ENCODE measurements around the gene DDX10. TPM values are rescaled to one million over a fixed set of nuclear protein-coding genes. Genes with fewer than 3 reads are reported as not detected.

DDX10 gene
- total RNA-seq, 1 donor from 2014 or later, result 38.5 TPM

DNA sequence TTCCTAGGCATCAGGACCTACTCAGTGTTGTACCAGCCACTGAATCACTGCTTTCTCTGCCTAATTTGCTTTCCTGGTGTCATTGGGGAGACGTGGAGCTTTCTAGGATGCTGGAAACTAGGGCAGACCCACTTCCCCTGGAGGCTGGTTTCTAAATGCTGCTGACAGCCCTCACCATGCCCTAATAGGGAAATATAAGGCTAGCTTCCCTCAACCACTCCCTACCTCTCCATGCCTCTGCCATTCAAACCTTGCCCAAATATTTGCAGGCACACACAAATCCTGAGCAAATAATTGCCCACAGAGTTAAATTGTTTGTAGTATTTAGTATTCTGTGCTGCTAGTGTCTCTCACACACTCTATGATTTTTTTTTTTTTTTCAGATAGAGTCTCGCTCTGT lies 310.2 kb downstream of the DDX10 start:
- TF ChIP-seq, protein P1, sequence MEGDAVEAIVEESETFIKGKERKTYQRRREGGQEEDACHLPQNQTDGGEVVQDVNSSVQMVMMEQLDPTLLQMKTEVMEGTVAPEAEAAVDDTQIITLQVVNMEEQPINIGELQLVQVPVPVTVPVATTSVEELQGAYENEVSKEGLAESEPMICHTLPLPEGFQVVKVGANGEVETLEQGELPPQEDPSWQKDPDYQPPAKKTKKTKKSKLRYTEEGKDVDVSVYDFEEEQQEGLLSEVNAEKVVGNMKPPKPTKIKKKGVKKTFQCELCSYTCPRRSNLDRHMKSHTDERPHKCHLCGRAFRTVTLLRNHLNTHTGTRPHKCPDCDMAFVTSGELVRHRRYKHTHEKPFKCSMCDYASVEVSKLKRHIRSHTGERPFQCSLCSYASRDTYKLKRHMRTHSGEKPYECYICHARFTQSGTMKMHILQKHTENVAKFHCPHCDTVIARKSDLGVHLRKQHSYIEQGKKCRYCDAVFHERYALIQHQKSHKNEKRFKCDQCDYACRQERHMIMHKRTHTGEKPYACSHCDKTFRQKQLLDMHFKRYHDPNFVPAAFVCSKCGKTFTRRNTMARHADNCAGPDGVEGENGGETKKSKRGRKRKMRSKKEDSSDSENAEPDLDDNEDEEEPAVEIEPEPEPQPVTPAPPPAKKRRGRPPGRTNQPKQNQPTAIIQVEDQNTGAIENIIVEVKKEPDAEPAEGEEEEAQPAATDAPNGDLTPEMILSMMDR (IDR thresholded peaks at IDR 0.05; ENCODE audit: unreplicated experiment), result no peak
- H3K4me3 Mint-ChIP-seq, result no peak overlapping the region
- H3K9me3 Mint-ChIP-seq, result peaks cover 5% of the 10 kb centered on the region
- H3K27ac Mint-ChIP-seq, result no peak overlapping the region
- H3K36me3 Mint-ChIP-seq, result no peaks in the 10 kb centered on the region
- no peaks in the 10 kb centered on the region for H3K27me3 Mint-ChIP-seq (ENCODE audit: low read depth)
- no peaks in the 10 kb centered on the region for H3K4me1 Mint-ChIP-seq
- DNase-seq (ENCODE audit: low spot score in 2 of 2, unreplicated experiment in 2 of 2), result no peak

DNA sequence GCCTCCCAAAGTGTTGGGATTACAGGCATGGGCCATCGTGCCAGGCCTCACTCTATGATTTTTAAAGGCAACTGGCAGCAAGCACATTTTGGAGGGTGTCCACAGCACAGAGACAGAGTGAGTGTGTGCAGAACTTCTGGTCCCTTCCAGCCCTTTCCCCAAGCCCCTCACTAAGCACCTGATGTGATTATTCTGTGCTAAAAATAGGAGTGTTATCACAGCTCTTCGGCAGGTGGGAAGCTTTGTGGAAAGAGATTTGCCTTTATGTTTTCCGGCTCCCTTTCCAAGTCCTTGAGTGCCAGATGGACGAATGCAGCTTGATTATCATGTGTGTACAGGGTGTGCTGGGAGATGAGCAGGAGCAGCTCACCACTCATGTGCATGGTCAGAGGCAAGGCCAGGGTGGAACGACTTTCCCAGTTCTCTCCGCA lies 310.8 kb downstream of the DDX10 start:
- Mint-ChIP-seq H3K27ac (no peak overlapping the region), H3K4me1 (no peaks in the 10 kb centered on the region)

DNA sequence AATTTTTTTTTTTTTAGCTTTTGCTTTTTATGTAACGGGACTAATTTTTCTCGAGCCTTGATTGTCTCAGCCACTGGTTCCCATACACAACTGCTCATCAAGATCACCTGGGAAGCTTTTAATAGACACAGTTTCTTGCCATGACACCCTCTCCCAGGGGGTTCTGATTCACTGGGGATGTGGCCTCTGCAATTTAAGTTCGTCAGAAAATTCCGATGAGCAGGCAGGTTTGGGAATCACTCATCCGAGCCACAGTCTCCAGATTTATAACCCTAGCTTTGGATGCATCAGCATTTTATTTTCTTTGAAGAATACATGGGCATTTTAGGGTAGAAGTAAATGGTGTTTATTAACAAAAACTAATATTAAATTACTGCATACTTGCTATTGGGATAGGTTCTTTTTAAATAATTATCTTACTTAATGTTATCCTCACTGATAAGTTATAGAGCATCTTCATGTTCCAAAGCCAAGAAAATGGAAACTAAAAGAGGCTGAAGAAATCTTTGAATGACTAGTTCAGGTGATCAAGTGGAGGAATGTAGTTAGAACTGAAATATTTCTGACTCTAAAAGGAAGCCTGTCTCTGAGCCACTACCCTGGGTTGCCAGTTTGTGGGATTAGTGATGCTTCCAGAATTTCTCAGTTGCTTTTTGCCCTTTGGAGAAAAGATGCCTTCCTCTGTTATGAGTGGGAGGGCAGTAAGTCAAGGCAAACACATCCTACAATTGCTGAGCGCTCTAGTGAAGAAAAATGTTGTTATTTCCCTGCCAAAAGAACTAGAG lies 319.0 kb downstream of the DDX10 start:
- no peak overlapping the region for H3K4me3 Mint-ChIP-seq
- DNase-seq (ENCODE audit: low spot score in 2 of 2, unreplicated experiment in 2 of 2), result no peak
- no peaks in the 10 kb centered on the region for H3K27me3 Mint-ChIP-seq (ENCODE audit: low read depth)
- no peaks in the 10 kb centered on the region for H3K36me3 Mint-ChIP-seq
- no peak overlapping the region for H3K27ac Mint-ChIP-seq
- peaks cover 3% of the 10 kb centered on the region for H3K4me1 Mint-ChIP-seq
- no peaks in the 10 kb centered on the region for H3K9me3 Mint-ChIP-seq
- TF ChIP-seq, protein P1 (IDR thresholded peaks at IDR 0.05; ENCODE audit: unreplicated experiment), result no peak

More for the DNA sequence above, 310.8 kb downstream of the DDX10 start:
- TF ChIP-seq, protein P1 (IDR thresholded peaks at IDR 0.05; ENCODE audit: unreplicated experiment), result no peak
- H3K36me3 Mint-ChIP-seq, result no peaks in the 10 kb centered on the region
- no peak overlapping the region for H3K4me3 Mint-ChIP-seq
- no peak for DNase-seq (ENCODE audit: low spot score in 2 of 2, unreplicated experiment in 2 of 2)
- peaks cover 5% of the 10 kb centered on the region for H3K9me3 Mint-ChIP-seq
- no peaks in the 10 kb centered on the region for H3K27me3 Mint-ChIP-seq (ENCODE audit: low read depth)

DNA sequence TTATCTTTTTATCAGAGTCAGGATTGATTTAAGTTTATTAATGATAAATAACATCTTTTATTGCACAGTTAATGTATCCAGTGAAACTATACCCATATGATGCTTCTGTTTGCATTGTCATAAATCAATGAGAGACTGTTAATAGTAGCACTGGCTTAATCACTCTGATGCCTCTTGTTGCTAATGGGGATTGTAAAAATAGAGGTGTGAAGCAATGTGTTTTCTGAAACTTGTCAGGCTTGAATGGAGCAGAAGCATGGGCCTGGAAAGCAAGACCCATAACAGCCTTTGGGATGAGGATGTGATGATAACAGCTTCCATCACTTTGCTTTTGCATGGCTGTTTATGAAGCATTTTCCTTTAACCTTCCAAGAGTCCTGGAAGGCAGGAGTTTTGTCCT lies 319.7 kb downstream of the DDX10 start:
- Mint-ChIP-seq H3K36me3 (no peaks in the 10 kb centered on the region), H3K4me3 (no peak overlapping the region), H3K27ac (no peak overlapping the region), H3K9me3 (peaks cover 2% of the 10 kb centered on the region), H3K4me1 (peaks cover 3% of the 10 kb centered on the region), H3K27me3 (ENCODE audit: low read depth) (no peaks in the 10 kb centered on the region)
- DNase-seq (ENCODE audit: low spot score in 2 of 2, unreplicated experiment in 2 of 2), result no peak
- TF ChIP-seq, protein P1 (IDR thresholded peaks at IDR 0.05; ENCODE audit: unreplicated experiment), result no peak

DNA sequence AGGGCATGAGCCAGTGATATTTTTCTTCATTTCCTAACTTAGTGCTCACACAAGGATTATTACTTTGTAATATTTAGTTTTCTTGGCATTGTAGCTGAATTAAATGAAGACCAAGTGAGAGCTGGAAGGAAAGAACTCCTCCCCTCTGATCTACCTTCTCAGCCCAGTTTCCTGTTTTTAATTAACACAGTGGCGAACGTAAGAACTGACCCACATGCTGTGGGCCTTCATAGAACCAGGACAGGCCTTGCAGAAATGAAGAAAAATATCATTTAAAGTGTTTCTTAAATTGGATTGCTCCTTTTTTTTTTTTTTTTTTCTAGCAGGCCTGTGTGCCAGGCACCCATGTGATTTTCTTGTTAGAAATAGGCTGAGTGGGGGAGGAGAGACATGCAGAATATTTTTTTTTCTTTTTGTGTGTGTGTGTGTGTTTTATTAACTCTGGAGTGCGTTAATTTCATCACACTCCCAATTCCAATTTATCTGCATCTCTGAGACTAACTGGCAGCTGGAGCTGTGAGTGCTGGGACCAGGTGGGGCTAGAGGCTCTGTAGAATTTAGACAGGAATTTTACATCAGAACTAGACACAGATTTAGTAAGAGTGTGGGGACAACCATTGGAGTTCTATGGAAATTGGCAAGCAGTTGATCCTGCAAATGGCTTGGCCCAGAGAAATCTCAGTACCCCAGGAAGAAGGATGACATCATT lies 320.5 kb downstream of the DDX10 start:
- no peak overlapping the region for H3K4me3 Mint-ChIP-seq
- H3K4me1 Mint-ChIP-seq, result peaks cover 3% of the 10 kb centered on the region
- no peak overlapping the region for H3K27ac Mint-ChIP-seq
- peaks cover 11% of the 10 kb centered on the region for H3K9me3 Mint-ChIP-seq
- no peak for DNase-seq (ENCODE audit: low spot score in 2 of 2, unreplicated experiment in 2 of 2)
- no peaks in the 10 kb centered on the region for H3K36me3 Mint-ChIP-seq
- H3K27me3 Mint-ChIP-seq (ENCODE audit: low read depth), result no peaks in the 10 kb centered on the region
- TF ChIP-seq, protein P1 (IDR thresholded peaks at IDR 0.05; ENCODE audit: unreplicated experiment), result no peak
